ENCODE data around the gene SAMD8.

DNA sequence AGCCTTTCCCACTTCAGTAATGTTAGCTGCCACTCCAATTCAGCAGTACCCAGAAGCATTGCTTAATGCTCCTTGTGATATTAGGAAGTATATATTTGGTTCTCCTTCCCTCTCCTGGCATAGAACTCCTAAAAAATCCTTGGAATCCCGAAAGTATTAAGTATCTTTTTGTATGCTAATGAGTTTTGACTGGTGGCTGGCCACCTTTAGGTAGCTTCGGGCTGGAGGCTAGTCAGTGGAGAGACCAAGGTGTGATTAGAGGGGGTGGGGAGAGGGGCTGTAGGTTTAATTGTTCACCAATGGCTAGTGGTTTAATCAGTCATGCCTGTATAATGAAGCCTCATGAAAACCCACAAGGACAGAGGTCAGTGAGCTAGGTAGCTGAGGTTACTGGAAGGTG is 112.1 kb downstream of the SAMD8 start:
- TF ChIP-seq, protein P1, sequence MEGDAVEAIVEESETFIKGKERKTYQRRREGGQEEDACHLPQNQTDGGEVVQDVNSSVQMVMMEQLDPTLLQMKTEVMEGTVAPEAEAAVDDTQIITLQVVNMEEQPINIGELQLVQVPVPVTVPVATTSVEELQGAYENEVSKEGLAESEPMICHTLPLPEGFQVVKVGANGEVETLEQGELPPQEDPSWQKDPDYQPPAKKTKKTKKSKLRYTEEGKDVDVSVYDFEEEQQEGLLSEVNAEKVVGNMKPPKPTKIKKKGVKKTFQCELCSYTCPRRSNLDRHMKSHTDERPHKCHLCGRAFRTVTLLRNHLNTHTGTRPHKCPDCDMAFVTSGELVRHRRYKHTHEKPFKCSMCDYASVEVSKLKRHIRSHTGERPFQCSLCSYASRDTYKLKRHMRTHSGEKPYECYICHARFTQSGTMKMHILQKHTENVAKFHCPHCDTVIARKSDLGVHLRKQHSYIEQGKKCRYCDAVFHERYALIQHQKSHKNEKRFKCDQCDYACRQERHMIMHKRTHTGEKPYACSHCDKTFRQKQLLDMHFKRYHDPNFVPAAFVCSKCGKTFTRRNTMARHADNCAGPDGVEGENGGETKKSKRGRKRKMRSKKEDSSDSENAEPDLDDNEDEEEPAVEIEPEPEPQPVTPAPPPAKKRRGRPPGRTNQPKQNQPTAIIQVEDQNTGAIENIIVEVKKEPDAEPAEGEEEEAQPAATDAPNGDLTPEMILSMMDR (IDR thresholded peaks at IDR 0.05; ENCODE audit: insufficient read depth, low read depth, low read length) = no peak
- no peak for TF ChIP-seq EZH2 (IDR thresholded peaks at IDR 0.05; ENCODE audit: insufficient read depth, low read length)

All from astrocyte (in vitro differentiated cells and primary cell).